PFSK-1 (cell line): ENCODE data around the gene ROBO1.

Experiments
- FOXP2 ChIP-seq: optimal IDR thresholded peaks from 2 replicates; pipeline ENCODE3; 2011; ENCODE audit warnings: borderline replicate concordance, control low read depth, inconsistent platforms; ENCODE audit not compliant: insufficient read depth; ENCODE audit errors: extremely low read length, extremely low read depth
- POLR2AphosphoS5 ChIP-seq: IDR thresholded peaks from 2 replicates; pipeline ENCODE4 v1.6.1; 2012; ENCODE audit warnings: low read depth, mild to moderate bottlenecking, control low read depth, low read length, moderate library complexity
- SIN3A ChIP-seq: IDR thresholded peaks from 2 replicates; pipeline ENCODE4 v1.6.1; 2012; ENCODE audit warnings: mild to moderate bottlenecking, low read length, moderate library complexity, borderline replicate concordance; ENCODE audit not compliant: insufficient read depth
- TAF1 ChIP-seq: IDR thresholded peaks from 2 replicates; pipeline ENCODE4 v1.6.1; 2012; ENCODE audit warnings: low read length, control low read depth, borderline replicate concordance; ENCODE audit not compliant: insufficient read depth
- TF ChIP-seq, protein P1 (sequence below), 2 experiments: IDR thresholded peaks; 2 replicates each; pipeline versions ENCODE4 v1.6.1 to v1.8.0; 2011 to 2012; ENCODE audit warnings: low read depth in 2 of 2, low read length in 2 of 2, control low read depth in 1 of 2, inconsistent platforms in 1 of 2, mild to moderate bottlenecking in 1 of 2, moderate library complexity in 1 of 2; ENCODE audit not compliant: insufficient read depth in 1 of 2

ROBO1 gene

GRCh38 chr3:78878011-78878410, 889.8 kb downstream of the ROBO1 start:
- TF ChIP-seq POLR2AphosphoS5: no peak
- no peak for TF ChIP-seq SIN3A
- TF ChIP-seq, protein P1, sequence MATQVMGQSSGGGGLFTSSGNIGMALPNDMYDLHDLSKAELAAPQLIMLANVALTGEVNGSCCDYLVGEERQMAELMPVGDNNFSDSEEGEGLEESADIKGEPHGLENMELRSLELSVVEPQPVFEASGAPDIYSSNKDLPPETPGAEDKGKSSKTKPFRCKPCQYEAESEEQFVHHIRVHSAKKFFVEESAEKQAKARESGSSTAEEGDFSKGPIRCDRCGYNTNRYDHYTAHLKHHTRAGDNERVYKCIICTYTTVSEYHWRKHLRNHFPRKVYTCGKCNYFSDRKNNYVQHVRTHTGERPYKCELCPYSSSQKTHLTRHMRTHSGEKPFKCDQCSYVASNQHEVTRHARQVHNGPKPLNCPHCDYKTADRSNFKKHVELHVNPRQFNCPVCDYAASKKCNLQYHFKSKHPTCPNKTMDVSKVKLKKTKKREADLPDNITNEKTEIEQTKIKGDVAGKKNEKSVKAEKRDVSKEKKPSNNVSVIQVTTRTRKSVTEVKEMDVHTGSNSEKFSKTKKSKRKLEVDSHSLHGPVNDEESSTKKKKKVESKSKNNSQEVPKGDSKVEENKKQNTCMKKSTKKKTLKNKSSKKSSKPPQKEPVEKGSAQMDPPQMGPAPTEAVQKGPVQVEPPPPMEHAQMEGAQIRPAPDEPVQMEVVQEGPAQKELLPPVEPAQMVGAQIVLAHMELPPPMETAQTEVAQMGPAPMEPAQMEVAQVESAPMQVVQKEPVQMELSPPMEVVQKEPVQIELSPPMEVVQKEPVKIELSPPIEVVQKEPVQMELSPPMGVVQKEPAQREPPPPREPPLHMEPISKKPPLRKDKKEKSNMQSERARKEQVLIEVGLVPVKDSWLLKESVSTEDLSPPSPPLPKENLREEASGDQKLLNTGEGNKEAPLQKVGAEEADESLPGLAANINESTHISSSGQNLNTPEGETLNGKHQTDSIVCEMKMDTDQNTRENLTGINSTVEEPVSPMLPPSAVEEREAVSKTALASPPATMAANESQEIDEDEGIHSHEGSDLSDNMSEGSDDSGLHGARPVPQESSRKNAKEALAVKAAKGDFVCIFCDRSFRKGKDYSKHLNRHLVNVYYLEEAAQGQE (IDR thresholded peaks at IDR 0.05; ENCODE audit: insufficient read depth in 1 of 2, low read depth in 2 of 2, low read length in 2 of 2): no peak
- no peak for TF ChIP-seq FOXP2
- no peak for TF ChIP-seq TAF1

- TF ChIP-seq POLR2AphosphoS5: no peak
- no peak for TF ChIP-seq TAF1
- no peak for TF ChIP-seq SIN3A
- TF ChIP-seq, protein P1 (IDR thresholded peaks at IDR 0.05; ENCODE audit: insufficient read depth in 1 of 2, low read depth in 2 of 2, low read length in 2 of 2): no peak
- no peak for TF ChIP-seq FOXP2
These were observed 891.9 kb downstream of the ROBO1 start for GRCh38 chr3:78875851-78876250.

GRCh38 chr3:78875436-78875835, 892.4 kb downstream of the ROBO1 start:
- TF ChIP-seq FOXP2: no peak
- TF ChIP-seq SIN3A: no peak

DNA sequence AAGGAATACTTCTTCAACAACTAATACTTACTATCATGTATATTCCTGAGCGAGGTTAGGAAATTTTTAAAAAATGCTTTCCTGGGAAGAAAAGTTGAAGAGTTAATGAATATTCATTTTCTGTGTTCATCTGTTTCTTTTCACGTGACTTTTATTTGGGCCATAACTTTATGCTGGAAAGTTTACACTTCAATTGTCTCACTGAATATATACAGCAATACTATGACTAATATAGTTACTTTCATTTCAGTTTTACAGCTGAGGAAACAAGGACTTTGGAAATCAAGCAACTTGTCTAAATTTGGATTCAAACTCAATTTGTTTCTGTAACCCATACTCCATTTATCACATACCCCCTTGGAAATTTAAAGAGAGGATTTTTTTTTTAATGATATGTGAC, 894.2 kb downstream of the ROBO1 start:
- TF ChIP-seq FOXP2: no peak
- TF ChIP-seq, protein P1 (IDR thresholded peaks at IDR 0.05; ENCODE audit: insufficient read depth in 1 of 2, low read depth in 2 of 2, low read length in 2 of 2): no peak
- TF ChIP-seq TAF1: no peak
- no peak for TF ChIP-seq POLR2AphosphoS5
- no peak for TF ChIP-seq SIN3A

- TF ChIP-seq SIN3A: no peak
These were observed 895.6 kb downstream of the ROBO1 start for GRCh38 chr3:78872195-78872594.

- TF ChIP-seq, protein P1 (IDR thresholded peaks at IDR 0.05; ENCODE audit: insufficient read depth in 1 of 2, low read depth in 2 of 2, low read length in 2 of 2): no peak
- TF ChIP-seq TAF1 (no peak), FOXP2 (no peak), SIN3A (no peak), POLR2AphosphoS5 (no peak)
These were observed 896.8 kb downstream of the ROBO1 start for GRCh38 chr3:78871048-78871447.
